Naive B cell (primary cell): Measurements from ENCODE around the gene IGF2BP1. TPM values are rescaled to one million over a fixed set of nuclear protein-coding genes. Genes with fewer than 3 reads are reported as not detected.

Experiments
- polyA plus RNA-seq, 6 donors: library from polyadenylated mRNA; unstranded; fragments of 300-500 nt; fragmentation: Illumina TruSeq; gene quantifications; one replicate each; pipeline ENCODE4 v1.2.3, GENCODE V29; 2021; ENCODE audit warnings: low read depth in 6 of 6

Gene IGF2BP1
- polyA plus RNA-seq, 6 donors from 2014 or later: not detected

Other genes starting within 250 kb of the IGF2BP1 start
- gene TTLL6, start 180.2 kb upstream of the IGF2BP1 start, polyA plus RNA-seq: not detected
- gene CALCOCO2, start 166.3 kb upstream of the IGF2BP1 start, polyA plus RNA-seq: 100 to 1,000 TPM; 147 to 228 (median 187) TPM
- gene ATP5MC1, start 104.6 kb upstream of the IGF2BP1 start, polyA plus RNA-seq: 100 to 1,000 TPM; 170 to 239 (median 193) TPM
- 10 to 100 TPM; 75.2 to 89.3 (median 76.9) TPM for gene UBE2Z, start 89.0 kb upstream of the IGF2BP1 start, polyA plus RNA-seq
- 100 to 1,000 TPM in 4 of 6 donors, 10 to 100 TPM in 2; 92.4 to 140 (median 108) TPM for gene SNF8, start 52.5 kb upstream of the IGF2BP1 start, polyA plus RNA-seq
- not detected for gene GIP, start 28.8 kb upstream of the IGF2BP1 start, polyA plus RNA-seq
- not detected for gene B4GALNT2, start 135.4 kb downstream of the IGF2BP1 start, polyA plus RNA-seq
- gene GNGT2, start 213.2 kb downstream of the IGF2BP1 start, polyA plus RNA-seq: 10 to 100 TPM in 3 of 6 donors, 1 to 10 TPM in 3; 4.5 to 16.0 (median 11.3) TPM
- gene ABI3, start 213.3 kb downstream of the IGF2BP1 start, polyA plus RNA-seq: 10 to 100 TPM in 4 of 6 donors, 1 to 10 TPM in 2; 8.1 to 28.4 (median 18.0) TPM
- gene PHOSPHO1, start 233.4 kb downstream of the IGF2BP1 start, polyA plus RNA-seq: under 1 TPM in 4 of 6 donors, not detected in 2; 0.25 to 0.58 (median 0.31) TPM